GM18868 (cell line): Measurements from ENCODE around the gene SLC17A5.
A peak's percentile ranks its signal among the peaks of the same experiment; 100 is the strongest.
"Not testable (repeated sequence)": the region's sequence is repeated elsewhere in the genome, so short reads cannot be mapped to it uniquely, and the experiment has no call there.

Experiments
- ATAC-seq: cut with Tn5 transposase; IDR thresholded peaks from one replicate; pipeline ENCODE4 v1.9.1; 2021; ENCODE audit warnings: mild to moderate bottlenecking, moderate library complexity; ENCODE audit not compliant: unreplicated experiment

SLC17A5 gene

DNA sequence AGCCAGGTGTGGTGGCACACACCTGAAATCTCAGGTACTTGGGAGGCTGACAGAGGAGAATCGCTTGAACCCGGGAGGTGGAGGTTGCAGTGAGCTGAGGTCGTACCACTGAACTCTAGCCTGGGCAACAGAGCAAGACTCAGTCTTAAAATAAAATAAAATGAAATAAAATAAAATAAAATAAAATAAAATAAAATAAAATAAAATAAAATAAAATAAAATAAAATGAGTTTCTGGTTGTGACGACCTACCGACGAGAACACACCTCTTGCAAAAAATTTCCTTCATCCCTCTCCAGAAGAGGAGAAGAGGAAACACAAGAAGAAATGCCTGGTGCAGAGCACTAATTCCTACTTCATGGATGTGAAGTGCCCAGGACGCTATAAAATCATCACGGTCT lies 35.7 kb downstream of the SLC17A5 start:
- ATAC-seq = not testable (repeated sequence)

DNA sequence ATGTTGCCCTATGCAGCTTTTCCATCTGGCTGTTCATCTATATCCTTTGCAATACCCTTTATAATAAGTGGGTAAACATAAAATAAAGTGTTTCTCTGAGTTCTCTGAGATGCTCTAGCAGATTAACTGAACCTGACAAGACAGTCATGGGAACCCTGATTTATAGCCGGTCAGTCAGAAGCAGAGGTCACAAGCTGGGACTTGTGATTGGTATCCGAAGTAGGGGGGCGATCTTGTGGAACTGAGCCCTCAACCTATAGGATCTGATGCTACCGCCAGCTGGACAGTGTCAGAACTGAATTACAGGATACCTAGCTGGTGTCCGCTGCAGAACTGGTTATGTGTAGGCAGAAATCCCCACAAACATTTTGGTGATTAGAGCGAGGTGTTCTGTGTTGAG lies 39.0 kb downstream of the SLC17A5 start:
- ATAC-seq = no peak

DNA sequence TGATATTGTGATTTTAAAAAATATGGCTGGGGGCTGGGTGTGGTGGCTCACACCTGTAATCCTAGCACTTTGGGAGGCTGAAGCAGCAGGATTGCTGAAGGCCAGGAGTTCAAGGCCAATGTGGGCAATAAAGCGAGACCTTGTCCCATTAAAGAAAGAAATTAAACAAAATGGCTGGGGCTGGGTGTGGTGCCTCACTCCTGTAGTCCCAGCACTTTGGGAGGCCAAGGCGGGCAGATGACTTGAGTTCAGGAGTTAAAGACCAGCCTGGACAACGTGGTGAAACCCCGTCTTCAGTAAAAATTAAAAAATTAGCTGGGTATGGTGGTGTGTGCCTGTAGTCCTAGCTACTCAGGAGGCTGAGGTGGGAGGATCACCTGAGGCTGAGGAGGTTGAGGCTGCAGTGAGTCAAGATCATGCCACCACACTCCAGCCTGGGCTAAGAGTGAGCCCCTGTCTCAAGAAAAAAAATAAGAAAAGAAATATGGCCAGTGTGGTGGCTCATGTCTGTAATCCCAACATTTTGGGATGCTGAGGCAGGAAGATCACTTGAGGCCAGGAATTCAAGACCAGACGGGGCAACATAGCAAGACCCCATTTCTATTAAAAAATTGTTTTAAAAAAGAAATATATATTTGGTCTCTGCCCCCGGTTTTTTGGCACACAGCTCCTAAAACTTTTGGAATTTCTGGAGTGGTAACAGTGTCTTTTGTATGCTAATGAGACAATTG lies 39.8 kb downstream of the SLC17A5 start:
- no peak for ATAC-seq

DNA sequence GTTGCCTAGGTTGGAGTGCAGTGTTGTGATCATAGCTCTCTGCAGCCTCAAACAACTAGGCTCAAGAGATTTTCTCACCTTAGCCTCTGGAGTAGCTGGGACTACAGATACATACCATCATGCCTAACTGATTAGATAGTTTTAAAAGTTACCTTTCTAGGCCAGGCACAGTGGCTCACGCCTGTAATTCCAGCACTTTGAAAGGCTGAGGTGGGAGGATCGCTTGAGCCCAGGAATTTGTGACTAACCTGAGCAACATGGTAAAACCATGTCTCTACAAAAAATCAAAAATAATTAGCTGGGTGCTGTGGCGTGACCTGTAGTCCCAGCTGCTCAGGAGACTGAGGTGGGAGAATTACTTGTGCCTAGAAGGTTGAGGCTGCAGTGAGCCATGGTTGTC lies 41.2 kb downstream of the SLC17A5 start:
- no peak for ATAC-seq

DNA sequence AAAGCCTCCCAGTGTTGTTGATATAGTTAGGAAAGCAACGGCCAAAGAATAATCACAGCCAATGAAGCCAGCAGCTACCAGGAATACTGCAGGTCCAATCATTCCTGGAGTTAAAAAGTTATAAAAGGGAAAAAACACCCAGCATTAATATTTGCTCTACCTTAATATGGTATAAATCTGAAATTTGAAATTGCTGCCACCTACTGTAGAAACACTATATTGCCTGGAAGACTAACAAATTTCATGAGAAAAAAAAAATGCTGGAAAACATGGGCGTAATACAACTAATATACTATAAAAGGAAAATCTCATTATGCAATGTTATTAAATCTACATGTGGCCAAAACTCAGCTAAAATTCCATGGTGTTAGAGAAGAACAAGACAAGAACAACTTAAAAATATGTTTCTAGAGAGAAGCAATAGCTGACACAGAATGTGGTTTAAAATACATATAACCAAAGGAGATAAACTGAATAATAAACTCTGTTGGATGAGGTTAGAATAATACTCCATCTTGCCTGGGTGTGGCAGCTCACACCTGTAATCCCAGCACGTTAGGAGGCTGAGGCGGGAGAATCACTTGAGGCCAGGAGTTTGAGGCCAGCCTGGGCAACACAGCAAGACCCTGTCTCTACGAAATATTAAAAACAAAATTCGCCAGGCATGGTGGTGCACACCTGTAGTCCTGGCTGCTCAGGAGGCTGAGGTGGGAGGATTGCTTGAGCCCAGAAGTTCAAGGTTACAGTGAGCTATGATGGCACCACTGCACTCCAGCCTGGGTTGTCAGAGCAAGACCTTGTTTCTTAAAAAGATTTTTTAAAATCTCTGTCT lies 43.1 kb downstream of the SLC17A5 start:
- ATAC-seq = peak; percentile 57

DNA sequence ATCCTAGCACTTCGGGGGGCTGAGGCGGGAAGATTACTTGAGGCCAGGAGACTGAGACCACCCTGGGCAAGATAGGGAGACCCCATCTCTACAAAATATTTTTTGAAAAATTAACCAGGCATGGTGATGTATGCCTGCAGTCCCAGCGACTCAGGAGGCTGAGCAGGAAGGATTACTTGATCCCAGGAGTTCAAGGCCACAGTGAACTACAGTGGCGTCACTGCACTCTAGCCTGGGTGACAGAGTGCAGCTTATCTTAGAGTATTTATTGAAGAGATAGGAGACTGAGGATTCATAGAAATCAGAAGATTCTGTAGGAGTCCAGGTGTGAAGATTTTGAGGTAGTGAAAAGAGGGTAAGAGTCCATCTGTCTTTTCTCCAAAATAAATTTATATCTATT lies 45.0 kb downstream of the SLC17A5 start:
- no peak for ATAC-seq

DNA sequence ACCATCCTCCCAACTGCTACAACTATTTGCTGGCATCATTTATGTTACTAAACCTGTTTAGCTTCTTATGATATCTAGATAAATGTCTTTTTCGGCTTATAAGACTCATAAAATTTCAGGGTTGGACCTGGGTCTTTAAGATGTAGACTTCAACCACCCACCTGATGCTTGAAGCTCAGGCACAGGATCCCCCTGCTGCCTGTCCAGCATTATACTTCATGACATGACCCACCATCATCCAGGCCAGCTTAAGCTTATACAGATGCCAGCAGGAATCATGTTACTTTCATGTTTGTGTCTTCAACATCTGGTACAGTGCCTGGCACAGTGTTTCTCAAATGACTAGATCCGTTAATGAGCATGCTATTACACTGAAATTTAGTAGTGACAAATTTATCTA lies 47.4 kb downstream of the SLC17A5 start:
- ATAC-seq = no peak

DNA sequence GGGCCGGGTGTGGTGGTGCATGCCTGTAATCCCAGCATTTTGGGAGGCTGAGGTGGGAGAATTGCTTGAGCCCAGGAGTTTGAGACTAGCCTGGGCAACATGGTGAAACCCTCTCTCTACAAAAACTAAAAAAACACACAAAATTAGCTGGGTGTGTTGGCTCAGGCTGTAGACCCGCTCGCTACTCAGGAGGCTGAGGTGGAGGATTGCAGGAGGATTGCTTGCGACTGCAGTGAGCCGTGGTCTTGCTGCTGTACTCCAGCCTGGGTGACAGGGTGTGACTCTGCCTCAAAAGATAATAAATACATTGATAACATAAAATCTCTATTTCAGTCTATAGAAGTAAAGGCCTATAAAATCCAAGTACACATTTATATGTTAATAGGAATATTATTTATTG lies 49.3 kb downstream of the SLC17A5 start:
- ATAC-seq = no peak

DNA sequence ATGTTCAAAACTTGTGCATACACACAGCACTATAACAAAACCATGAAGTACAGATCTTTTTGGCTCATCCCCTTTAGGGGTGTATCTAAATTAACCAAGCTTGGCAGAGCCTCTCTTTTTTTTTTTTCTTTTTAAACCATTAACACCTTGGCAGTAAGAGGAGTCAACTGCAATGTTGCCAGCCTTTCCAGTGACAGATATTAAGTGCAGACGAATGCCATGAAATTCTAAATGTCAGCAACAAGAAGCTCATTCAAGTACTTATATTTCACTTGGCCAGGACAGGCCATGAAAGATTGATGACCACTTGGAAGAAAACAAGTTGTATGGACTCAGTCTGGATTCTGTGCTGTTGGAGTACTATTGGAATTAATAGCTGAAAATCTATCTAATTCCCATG lies 49.8 kb downstream of the SLC17A5 start:
- no peak for ATAC-seq

DNA sequence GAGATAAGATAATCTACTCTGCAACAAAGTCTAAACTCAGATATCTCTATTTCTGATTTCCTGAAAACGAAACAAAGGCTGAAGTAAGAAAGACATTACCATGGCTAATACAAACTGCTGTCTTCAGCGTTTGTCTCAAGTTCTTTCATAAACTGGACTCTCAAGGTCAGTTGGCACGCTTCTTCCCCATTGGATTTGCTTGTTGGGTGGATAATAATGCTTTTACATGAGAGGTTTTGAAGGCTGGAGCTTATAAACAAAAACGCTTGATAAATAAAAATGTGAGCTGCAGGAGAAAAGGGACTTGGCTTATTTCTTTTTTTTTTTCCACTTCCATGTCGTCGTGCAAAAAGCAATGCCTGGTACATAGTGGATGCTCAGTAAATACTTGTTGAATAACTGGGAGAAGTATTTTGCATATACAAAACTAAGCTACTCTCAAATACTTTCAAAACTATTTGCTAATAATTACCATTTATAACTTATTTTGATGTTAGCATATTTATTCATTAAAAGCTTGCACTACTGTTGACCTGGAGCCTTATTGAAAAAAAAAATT lies 67.3 kb downstream of the SLC17A5 start:
- no peak for ATAC-seq

DNA sequence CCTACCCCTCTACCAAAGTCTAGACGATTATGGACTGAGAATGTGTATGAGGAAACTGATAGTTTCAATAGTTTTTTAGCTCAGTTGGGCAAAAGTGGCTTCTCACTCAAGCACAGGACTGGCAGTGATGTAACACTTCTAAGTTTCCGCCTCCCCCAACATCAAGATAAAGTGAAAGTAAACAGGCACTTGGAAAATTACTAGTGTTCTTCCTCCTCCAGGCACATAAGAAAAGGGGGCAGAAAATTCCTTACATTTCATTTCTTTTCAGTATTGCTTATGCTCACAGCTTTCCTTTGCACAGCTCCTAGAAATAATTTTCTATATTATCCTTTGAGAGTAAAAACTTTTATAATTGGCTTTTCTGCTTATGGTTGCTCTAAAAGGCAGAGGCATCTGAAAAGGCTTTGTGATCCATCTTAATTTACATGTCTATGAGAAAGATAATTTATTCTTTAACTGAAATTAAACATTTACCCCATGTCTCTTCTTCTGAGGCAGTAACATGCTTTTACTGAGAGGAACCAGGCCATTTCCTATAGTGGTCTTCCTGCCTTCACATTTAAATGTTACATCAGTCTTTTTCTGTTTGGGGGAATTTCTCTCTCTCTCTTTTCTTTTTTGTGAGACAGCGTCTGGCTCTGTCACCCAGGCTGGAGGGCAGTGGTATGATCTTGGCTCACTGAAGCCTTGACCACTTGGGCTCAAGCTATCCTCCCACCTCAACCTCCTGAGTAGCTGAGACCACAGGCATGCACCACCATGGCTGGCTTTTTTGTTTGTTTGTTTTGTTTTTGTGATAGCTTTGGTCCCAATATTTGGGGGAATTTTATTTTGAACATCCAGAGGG lies 68.0 kb downstream of the SLC17A5 start:
- ATAC-seq = peak; percentile 84

DNA sequence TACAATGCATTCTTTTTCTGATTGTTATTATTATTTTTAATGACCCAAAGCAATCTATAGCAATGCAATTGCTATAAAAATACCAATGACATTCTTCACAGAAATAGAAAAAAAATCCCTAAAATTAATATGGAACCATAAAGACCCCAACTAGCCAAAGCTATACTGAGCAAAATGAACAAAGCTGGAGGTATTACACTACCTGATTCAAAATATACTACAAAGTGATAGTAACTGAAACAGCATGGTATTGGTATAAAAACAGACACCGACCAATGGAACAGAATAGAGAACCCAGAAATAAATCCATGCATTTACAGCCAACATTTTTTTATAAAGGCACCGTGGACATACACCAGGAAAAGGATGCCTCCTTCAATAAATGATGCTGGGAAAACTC lies 72.5 kb downstream of the SLC17A5 start:
- no peak for ATAC-seq

DNA sequence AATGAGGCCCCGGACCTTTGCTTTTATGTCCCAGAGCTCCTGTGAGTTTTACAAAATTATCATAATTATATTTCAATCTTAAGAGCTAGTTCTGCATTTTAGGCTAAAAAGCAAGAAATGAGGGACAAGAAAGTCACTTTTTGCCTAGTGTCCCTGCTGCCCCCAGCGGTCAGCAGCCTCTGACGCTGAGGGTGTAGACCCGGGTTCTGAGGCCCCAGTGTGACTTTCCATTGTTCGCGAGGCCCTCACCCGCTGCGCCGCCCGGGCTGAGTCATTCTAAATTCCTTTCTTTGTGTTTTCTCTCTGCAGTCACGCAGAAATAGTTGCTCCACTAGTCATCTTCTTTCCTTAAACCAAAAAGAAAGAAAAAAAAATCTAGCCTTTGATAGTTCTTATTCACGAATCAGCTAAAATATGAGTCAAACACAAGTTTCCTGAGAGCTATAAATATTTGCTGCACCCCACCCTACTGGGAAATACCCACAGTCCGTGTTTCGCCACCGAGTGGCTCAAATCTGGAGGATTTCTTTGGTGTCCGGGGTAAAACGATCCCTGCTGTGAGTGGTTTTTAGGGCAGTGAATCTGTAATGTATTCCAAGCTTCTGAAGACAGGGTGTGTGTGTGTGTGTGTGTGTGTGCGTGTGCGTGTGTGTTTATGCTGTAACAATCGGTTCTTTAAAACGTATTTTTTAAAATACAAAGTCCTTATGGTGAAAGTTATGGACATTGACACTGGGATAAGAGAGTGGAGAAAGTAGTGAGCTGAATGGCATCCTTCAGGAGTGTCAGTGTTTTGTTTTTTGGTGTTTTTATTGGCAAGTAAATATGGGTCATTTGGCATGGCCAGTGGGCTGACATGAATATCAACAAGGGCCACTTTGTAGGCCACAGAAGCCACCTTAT lies 73.3 kb downstream of the SLC17A5 start:
- peak; percentile 80 for ATAC-seq

DNA sequence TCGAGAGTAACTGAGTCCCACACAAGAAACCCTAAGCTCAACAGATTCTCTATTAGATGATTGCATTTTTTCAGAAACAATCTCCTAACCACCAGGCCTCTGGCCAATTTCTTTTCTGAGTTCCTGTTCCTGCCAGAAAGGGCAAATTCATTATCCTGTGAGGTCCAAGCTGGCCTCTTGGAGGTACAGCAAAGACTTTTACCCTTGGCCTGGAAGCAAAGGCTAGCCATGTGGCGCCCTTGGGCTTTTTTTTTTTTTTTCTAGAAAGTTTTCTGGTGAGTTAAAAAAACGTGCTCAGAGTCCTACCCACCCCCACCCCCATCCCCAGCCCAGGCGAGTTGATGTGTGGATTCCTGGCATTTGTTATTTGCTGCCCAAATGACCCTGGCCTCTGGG lies 73.9 kb downstream of the SLC17A5 start:
- peak; percentile 18 for ATAC-seq

DNA sequence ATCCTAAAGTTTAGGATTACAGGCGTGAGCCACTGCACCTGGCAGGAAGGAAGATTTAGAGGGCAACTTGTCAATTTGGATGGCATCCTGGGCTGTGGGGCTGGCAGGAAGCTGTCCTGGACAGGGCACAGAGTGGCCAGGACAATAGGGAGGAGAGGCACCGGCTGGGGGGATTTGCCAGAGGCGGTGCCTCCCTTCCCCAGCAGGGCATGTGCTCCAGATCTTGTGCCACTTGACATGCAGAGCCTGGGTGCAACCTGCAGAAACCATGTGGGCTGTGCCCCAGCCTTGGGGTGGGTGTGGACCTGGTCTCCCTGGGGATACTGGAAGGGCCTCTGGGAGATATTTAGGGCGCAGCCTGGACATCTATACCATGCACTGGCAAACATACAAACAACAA lies 74.4 kb downstream of the SLC17A5 start:
- ATAC-seq = peak; percentile 11

DNA sequence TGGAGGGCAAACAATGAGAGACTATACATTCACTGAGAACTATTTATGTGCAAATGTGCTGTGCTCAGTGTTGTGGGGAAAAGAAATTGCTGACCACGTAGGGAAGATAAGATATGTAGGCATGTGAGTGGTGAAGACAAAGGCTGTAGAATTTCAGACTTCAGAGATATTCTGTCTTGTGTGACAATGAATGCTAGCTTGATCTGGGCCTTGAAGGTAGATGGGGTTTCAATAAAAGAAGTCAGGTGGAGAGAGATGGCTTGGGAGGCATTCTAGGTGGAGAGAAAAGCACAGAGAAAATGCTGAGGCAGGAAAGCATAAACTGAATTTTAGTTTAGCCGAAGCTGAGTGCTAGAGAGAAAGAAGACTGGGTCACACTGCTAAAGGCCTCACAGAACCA lies 76.1 kb downstream of the SLC17A5 start:
- ATAC-seq = no peak

DNA sequence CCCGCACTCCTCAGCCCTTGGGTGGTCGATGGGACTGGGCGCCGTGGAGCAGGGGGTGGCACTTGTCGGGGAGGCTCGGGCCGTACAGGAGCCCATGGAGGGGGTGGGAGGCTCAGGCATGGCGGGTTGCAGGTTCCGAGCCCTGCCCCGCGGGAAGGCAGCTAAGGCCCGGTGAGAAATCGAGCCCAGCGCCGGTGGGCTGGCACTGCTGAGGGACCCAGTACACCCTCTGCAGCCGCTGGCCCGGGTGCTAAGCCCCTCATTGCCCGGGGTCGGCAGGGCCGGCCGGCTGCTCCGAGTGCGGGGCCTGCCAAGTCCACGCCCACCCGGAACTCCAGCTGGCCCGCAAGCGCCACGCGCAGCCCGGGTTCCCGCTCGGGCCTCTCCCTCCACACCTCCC lies 81.3 kb downstream of the SLC17A5 start:
- not testable (repeated sequence) for ATAC-seq

DNA sequence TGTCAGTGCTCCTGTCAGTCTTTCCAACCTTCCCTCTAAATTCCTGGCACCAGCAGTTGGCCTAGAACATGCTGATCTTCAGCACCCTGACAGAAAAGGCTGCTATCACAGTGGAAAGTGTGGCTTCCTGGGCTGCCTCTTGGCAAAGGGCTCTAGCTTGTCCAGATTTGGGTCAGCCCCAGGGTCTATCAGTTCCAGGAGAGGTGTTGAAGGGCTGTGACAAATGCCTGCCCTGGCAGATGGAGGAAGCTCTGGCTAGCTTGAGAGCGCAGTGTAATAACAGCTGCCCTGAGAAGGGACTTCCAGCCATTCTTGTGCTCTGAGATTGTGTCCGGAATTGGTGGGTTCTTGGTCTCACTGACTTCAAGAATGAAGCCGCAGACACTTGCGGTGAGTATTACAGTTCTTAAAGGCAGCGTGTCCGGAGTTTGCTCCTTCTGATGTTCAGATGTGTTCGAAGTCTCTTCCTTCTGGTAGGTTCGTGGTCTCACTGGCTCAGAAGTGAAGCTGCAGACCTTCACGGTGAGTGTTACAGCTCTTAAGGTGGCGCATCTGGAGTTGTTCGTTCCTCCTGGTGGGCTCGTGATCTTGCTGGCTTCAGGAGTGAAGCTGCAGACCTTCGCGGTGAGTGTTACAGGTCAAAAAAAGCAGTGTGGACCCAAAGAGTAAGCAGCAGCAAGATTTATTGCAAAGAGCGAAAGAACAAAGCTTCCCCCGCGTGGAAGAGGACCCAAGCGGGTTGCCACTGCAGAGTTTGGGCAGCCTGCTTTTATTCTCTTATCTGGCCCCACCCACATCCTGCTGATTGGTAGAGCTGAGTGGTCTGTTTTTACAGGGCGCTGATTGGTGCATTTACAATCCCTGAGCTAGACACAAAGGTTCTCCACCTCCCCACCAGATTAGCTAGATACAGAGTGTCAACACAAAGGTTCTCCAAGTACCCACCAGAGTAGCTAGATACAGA lies 82.3 kb downstream of the SLC17A5 start:
- not testable (repeated sequence) for ATAC-seq

DNA sequence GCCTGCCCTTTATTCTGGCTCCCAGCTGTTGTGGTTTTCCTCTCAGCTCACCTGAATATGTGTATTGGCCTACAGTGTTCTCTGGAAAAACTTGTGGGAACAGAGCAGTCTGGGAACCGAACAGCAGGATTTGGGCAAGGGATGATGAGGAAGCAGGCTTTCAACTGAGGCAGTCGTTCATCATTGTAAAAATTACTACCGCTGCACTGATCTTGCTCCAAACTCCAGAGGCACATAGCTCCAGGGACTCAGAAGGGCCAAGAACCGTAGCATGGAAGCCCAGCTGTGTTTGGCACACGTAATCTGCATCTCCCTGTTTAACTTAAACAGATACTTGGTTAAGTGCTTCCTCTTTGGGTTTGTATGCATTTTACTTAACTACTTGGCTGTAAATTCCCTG lies 84.7 kb downstream of the SLC17A5 start:
- no peak for ATAC-seq
